ENCODE results near the gene AIF1L.
"Not testable (repeated sequence)": the region's sequence is repeated elsewhere in the genome, so short reads cannot be mapped to it uniquely, and the experiment has no call there.

Gene AIF1L

GRCh38 chr9:131099845-131100244 lies 3.5 kb downstream of the AIF1L start:
- DNase-seq: not testable (repeated sequence)

- no peak for DNase-seq
These were observed 4.1 kb downstream of the AIF1L start for GRCh38 chr9:131100445-131100844.

- no peak for DNase-seq
These were observed 5.1 kb downstream of the AIF1L start for GRCh38 chr9:131101207-131101964.

GRCh38 chr9:131103024-131103423 lies 6.7 kb downstream of the AIF1L start:
- no peak for DNase-seq

GRCh38 chr9:131103535-131103934 lies 7.2 kb downstream of the AIF1L start:
- no peak for DNase-seq

GRCh38 chr9:131104016-131104740 lies 7.8 kb downstream of the AIF1L start:
- DNase-seq: no peak

- DNase-seq: no peak
These were observed 9.6 kb downstream of the AIF1L start for GRCh38 chr9:131105952-131106351.

- no peak for DNase-seq
These were observed 11.4 kb downstream of the AIF1L start for GRCh38 chr9:131107760-131108159.

GRCh38 chr9:131111186-131111853 lies 15.0 kb downstream of the AIF1L start:
- DNase-seq: no peak

GRCh38 chr9:131111854-131112311 lies 15.6 kb downstream of the AIF1L start:
- DNase-seq: no peak

GRCh38 chr9:131112374-131113154 lies 16.2 kb downstream of the AIF1L start:
- no peak for DNase-seq

GRCh38 chr9:131113655-131114054 lies 17.3 kb downstream of the AIF1L start:
- DNase-seq: no peak

- no peak for DNase-seq
These were observed 17.8 kb downstream of the AIF1L start for GRCh38 chr9:131114084-131114535.

GRCh38 chr9:131115360-131115742 lies 19.0 kb downstream of the AIF1L start:
- DNase-seq: not testable (repeated sequence)

GRCh38 chr9:131116281-131117120 lies 20.2 kb downstream of the AIF1L start:
- DNase-seq: no peak

- DNase-seq: no peak
These were observed 20.9 kb downstream of the AIF1L start for GRCh38 chr9:131117121-131117761.

GRCh38 chr9:131117762-131118145 lies 21.4 kb downstream of the AIF1L start:
- DNase-seq: no peak

GRCh38 chr9:131119600-131119999 lies 23.3 kb downstream of the AIF1L start:
- no peak for DNase-seq

- DNase-seq: no peak
These were observed 24.4 kb downstream of the AIF1L start for GRCh38 chr9:131120620-131121228.

- DNase-seq: no peak
These were observed 25.0 kb downstream of the AIF1L start for GRCh38 chr9:131121346-131121745.

- no peak for DNase-seq
These were observed 25.8 kb downstream of the AIF1L start for GRCh38 chr9:131122158-131122557.

Measured in CD4-positive, alpha-beta T cell treated with Interleukin-1 beta for 1 hour (primary cell).